CD4-positive, alpha-beta T cell treated with Interleukin-1 beta for 1 hour (primary cell): ENCODE measurements around the gene NLGN2.

Experiments
- DNase-seq, 2 donors: peaks; one replicate each; pipeline ENCODE4 v3.0.0-alpha.2; 2020 to 2022

The NLGN2 gene

GRCh38 chr17:7466639-7467341 lies 59.1 kb downstream of the NLGN2 start:
- DNase-seq = peak in 1 of 2 donors; percentile 49

- DNase-seq = no peak
These were observed 59.9 kb downstream of the NLGN2 start for GRCh38 chr17:7467498-7467897.

- no peak for DNase-seq
These were observed 60.6 kb downstream of the NLGN2 start for GRCh38 chr17:7468290-7468689.

GRCh38 chr17:7468804-7469389 lies 61.3 kb downstream of the NLGN2 start:
- no peak for DNase-seq
